ENCODE results near the gene AP5B1. TPM values are rescaled to one million over a fixed set of nuclear protein-coding genes. Genes with fewer than 3 reads are reported as not detected.

Gene AP5B1
- total and polyA plus RNA-seq, 9 of the 15 experiments (the other 6 are each of a cell fraction or from before 2014, with no cell fraction given): 0.51 to 24.2 (median 5.1) TPM

DNA sequence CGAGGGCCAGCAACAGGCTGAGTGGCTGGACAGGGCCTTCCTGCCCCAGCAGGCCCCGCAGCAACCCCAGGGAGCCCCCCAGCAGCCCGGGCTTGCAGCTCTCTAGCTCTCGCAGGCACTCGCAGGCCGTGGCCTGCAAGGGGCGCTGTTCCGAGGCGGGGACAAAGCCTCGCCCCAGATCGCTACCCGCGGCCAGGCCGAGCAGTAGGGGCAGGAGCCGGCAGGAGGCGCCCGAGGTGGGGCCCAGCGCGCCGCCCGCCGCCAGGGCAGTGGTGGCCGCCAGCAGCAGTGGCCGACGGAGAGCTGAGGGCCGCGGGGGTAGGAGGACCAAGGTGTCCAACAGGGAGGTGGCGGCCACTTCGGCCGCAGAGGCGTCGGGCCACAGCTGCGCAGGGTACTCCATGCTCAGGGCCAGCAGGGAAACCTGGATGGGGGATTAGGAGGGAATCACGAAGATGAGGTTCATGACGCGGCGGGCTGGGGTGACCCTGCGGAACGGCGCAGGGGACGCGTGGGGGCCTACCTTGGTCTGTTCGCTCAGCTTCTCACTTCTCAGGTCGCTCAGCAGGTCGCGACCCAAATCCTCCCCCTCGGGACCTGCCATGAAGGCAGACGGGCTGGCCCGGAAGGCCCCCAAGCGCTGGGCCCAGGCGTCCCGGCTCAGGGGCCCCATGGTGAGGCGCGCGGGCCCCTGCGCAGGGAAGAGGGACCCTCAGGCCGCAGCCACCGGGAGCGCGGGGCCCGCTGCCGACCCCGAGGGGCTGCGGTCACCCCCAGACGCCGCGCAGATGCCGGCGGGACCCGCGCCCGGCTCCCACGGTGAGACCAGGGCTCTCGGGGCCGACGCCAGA lies 632 bp downstream of the AP5B1 start (continued):
- TF ChIP-seq ZFP1 (CRISPR knock-in tag; IDR thresholded peaks at IDR 0.05): no peak
- TF ChIP-seq, protein P1, sequence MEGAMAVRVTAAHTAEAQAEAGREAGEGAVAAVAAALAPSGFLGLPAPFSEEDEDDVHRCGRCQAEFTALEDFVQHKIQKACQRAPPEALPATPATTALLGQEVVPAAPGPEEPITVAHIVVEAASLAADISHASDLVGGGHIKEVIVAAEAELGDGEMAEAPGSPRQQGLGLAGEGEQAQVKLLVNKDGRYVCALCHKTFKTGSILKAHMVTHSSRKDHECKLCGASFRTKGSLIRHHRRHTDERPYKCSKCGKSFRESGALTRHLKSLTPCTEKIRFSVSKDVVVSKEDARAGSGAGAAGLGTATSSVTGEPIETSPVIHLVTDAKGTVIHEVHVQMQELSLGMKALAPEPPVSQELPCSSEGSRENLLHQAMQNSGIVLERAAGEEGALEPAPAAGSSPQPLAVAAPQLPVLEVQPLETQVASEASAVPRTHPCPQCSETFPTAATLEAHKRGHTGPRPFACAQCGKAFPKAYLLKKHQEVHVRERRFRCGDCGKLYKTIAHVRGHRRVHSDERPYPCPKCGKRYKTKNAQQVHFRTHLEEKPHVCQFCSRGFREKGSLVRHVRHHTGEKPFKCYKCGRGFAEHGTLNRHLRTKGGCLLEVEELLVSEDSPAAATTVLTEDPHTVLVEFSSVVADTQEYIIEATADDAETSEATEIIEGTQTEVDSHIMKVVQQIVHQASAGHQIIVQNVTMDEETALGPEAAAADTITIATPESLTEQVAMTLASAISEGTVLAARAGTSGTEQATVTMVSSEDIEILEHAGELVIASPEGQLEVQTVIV (CRISPR knock-in tag; IDR thresholded peaks at IDR 0.05; ENCODE audit: borderline replicate concordance): no peak
- no peak for TF ChIP-seq NR2C1 (IDR thresholded peaks at IDR 0.05)
- TF ChIP-seq NR2C1 (tag; IDR thresholded peaks at IDR 0.05): no peak
- TF ChIP-seq, protein P2, sequence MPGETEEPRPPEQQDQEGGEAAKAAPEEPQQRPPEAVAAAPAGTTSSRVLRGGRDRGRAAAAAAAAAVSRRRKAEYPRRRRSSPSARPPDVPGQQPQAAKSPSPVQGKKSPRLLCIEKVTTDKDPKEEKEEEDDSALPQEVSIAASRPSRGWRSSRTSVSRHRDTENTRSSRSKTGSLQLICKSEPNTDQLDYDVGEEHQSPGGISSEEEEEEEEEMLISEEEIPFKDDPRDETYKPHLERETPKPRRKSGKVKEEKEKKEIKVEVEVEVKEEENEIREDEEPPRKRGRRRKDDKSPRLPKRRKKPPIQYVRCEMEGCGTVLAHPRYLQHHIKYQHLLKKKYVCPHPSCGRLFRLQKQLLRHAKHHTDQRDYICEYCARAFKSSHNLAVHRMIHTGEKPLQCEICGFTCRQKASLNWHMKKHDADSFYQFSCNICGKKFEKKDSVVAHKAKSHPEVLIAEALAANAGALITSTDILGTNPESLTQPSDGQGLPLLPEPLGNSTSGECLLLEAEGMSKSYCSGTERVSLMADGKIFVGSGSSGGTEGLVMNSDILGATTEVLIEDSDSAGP (CRISPR knock-in tag; IDR thresholded peaks at IDR 0.05): no peak
- TF ChIP-seq, protein P3, sequence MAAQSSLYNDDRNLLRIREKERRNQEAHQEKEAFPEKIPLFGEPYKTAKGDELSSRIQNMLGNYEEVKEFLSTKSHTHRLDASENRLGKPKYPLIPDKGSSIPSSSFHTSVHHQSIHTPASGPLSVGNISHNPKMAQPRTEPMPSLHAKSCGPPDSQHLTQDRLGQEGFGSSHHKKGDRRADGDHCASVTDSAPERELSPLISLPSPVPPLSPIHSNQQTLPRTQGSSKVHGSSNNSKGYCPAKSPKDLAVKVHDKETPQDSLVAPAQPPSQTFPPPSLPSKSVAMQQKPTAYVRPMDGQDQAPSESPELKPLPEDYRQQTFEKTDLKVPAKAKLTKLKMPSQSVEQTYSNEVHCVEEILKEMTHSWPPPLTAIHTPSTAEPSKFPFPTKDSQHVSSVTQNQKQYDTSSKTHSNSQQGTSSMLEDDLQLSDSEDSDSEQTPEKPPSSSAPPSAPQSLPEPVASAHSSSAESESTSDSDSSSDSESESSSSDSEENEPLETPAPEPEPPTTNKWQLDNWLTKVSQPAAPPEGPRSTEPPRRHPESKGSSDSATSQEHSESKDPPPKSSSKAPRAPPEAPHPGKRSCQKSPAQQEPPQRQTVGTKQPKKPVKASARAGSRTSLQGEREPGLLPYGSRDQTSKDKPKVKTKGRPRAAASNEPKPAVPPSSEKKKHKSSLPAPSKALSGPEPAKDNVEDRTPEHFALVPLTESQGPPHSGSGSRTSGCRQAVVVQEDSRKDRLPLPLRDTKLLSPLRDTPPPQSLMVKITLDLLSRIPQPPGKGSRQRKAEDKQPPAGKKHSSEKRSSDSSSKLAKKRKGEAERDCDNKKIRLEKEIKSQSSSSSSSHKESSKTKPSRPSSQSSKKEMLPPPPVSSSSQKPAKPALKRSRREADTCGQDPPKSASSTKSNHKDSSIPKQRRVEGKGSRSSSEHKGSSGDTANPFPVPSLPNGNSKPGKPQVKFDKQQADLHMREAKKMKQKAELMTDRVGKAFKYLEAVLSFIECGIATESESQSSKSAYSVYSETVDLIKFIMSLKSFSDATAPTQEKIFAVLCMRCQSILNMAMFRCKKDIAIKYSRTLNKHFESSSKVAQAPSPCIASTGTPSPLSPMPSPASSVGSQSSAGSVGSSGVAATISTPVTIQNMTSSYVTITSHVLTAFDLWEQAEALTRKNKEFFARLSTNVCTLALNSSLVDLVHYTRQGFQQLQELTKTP (IDR thresholded peaks at IDR 0.05; ENCODE audit: low read depth in 1 of 2, partially characterized antibody in 2 of 2): no peak
- TF ChIP-seq FOXJ2 (tag; IDR thresholded peaks at IDR 0.05): no peak
- 0 out of 2 replicates have a peak, but pooled peaks have one; percentile 53 for TF ChIP-seq JUN (IDR thresholded peaks at IDR 0.05; ENCODE audit: borderline replicate concordance, low read depth, low read length)
- 0 out of 2 replicates have a peak, but pooled peaks have one; percentile 45 for TF ChIP-seq JUN (CRISPR knock-in tag; IDR thresholded peaks at IDR 0.05; ENCODE audit: borderline replicate concordance)
- no peak for TF ChIP-seq ZNF57 (CRISPR knock-in tag; IDR thresholded peaks at IDR 0.05)
- no peak for TF ChIP-seq XRCC4 (IDR thresholded peaks at IDR 0.05; ENCODE audit: extremely low read depth, insufficient read depth, insufficient read length)
- TF ChIP-seq TEAD1 (CRISPR knock-in tag; IDR thresholded peaks at IDR 0.05): peak in 1 of 2 experiments; percentile 89; a peak in 2 of 4 replicates
- TF ChIP-seq, protein P4, sequence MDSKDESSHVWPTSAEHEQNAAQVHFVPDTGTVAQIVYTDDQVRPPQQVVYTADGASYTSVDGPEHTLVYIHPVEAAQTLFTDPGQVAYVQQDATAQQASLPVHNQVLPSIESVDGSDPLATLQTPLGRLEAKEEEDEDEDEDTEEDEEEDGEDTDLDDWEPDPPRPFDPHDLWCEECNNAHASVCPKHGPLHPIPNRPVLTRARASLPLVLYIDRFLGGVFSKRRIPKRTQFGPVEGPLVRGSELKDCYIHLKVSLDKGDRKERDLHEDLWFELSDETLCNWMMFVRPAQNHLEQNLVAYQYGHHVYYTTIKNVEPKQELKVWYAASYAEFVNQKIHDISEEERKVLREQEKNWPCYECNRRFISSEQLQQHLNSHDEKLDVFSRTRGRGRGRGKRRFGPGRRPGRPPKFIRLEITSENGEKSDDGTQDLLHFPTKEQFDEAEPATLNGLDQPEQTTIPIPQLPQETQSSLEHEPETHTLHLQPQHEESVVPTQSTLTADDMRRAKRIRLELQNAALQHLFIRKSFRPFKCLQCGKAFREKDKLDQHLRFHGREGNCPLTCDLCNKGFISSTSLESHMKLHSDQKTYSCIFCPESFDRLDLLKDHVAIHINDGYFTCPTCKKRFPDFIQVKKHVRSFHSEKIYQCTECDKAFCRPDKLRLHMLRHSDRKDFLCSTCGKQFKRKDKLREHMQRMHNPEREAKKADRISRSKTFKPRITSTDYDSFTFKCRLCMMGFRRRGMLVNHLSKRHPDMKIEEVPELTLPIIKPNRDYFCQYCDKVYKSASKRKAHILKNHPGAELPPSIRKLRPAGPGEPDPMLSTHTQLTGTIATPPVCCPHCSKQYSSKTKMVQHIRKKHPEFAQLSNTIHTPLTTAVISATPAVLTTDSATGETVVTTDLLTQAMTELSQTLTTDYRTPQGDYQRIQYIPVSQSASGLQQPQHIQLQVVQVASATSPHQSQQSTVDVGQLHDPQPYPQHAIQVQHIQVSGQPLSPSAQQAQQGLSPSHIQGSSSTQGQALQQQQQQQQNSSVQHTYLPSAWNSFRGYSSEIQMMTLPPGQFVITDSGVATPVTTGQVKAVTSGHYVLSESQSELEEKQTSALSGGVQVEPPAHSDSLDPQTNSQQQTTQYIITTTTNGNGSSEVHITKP (IDR thresholded peaks at IDR 0.05; ENCODE audit: partially characterized antibody): peak; percentile 5
